ENCODE data around the gene SEMA3F.

Gene SEMA3F

GRCh38 chr3:50189989-50190388, 34.9 kb downstream of the SEMA3F start:
- H3K4me3 ChIP-seq (ENCODE audit: low read depth, low read length), result no peak overlapping the region
- TF ChIP-seq, protein P1, sequence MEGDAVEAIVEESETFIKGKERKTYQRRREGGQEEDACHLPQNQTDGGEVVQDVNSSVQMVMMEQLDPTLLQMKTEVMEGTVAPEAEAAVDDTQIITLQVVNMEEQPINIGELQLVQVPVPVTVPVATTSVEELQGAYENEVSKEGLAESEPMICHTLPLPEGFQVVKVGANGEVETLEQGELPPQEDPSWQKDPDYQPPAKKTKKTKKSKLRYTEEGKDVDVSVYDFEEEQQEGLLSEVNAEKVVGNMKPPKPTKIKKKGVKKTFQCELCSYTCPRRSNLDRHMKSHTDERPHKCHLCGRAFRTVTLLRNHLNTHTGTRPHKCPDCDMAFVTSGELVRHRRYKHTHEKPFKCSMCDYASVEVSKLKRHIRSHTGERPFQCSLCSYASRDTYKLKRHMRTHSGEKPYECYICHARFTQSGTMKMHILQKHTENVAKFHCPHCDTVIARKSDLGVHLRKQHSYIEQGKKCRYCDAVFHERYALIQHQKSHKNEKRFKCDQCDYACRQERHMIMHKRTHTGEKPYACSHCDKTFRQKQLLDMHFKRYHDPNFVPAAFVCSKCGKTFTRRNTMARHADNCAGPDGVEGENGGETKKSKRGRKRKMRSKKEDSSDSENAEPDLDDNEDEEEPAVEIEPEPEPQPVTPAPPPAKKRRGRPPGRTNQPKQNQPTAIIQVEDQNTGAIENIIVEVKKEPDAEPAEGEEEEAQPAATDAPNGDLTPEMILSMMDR (IDR thresholded peaks at IDR 0.05; ENCODE audit: low read depth, low read length), result no peak

- TF ChIP-seq, protein P1 (IDR thresholded peaks at IDR 0.05; ENCODE audit: low read depth, low read length), result no peak
Measured at GRCh38 chr3:50190936-50191660, 36.0 kb downstream of the SEMA3F start, which contains the start of gene GNAT1. Gene GNAT1, plus strand, starts transcription at chr3:50191610. Its CDS starts 116 bp downstream, at chr3:50191726.

DNA sequence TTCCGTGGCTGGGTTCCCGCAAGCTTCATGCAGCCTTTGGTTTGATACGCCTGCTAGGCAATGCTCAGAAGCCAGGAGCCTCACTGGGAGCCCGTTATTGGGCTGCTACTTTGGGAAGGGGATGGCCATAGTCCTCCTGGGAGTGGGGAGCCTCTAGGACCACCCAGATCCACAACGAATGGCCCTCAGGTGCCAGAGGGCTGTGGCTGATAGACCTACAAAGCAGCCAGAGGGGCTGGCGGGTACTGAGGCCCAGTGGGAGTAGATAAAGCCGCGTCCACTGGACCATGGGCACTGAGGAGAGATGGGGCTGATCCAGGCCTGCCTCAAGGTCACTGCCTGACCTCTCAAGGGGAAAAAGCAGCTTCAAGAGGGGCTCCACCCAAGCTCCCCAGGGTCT, 37.0 kb downstream of the SEMA3F start:
- TF ChIP-seq, protein P1 (IDR thresholded peaks at IDR 0.05; ENCODE audit: low read depth, low read length), result no peak
- no peak overlapping the region for H3K4me3 ChIP-seq (ENCODE audit: low read depth, low read length)

More at GRCh38 chr3:50190936-50191660, 36.0 kb downstream of the SEMA3F start, which contains the start of gene GNAT1:
- H3K4me3 ChIP-seq (ENCODE audit: low read depth, low read length), result no peak within 1 kb of the TSS

DNA sequence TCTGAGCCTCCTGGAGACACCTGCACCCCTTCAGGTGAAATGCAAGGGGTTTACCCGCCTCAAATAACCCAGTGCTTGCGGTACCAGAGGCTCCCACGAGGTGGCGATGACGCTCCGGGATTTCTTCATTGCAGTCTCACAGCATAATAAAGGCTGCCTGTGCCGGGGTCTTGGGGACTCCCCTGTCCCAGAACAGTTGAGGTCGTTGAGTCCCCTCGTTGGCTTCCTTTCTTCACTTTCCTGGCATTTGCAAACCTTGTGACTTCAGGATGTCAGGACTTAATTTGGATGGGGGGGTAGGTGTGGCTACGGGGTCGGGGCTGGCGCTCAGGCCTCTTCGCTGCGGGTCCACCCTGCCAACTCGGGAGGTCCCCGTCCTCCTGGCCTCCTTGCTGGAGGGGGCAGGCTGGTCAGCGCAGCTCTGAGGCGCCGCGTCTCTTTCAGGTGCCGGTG, 37.6 kb downstream of the SEMA3F start:
- no peak overlapping the region for H3K4me3 ChIP-seq (ENCODE audit: low read depth, low read length)
- TF ChIP-seq, protein P1 (IDR thresholded peaks at IDR 0.05; ENCODE audit: low read depth, low read length), result peak; percentile 93

- no peak overlapping the region for H3K4me3 ChIP-seq (ENCODE audit: low read depth, low read length)
- TF ChIP-seq, protein P1 (IDR thresholded peaks at IDR 0.05; ENCODE audit: low read depth, low read length), result no peak
Measured at GRCh38 chr3:50193286-50193685, 38.2 kb downstream of the SEMA3F start.

- TF ChIP-seq, protein P1 (IDR thresholded peaks at IDR 0.05; ENCODE audit: low read depth, low read length), result no peak
- H3K4me3 ChIP-seq (ENCODE audit: low read depth, low read length), result no peak overlapping the region
Measured at GRCh38 chr3:50193746-50194127, 38.6 kb downstream of the SEMA3F start.

DNA sequence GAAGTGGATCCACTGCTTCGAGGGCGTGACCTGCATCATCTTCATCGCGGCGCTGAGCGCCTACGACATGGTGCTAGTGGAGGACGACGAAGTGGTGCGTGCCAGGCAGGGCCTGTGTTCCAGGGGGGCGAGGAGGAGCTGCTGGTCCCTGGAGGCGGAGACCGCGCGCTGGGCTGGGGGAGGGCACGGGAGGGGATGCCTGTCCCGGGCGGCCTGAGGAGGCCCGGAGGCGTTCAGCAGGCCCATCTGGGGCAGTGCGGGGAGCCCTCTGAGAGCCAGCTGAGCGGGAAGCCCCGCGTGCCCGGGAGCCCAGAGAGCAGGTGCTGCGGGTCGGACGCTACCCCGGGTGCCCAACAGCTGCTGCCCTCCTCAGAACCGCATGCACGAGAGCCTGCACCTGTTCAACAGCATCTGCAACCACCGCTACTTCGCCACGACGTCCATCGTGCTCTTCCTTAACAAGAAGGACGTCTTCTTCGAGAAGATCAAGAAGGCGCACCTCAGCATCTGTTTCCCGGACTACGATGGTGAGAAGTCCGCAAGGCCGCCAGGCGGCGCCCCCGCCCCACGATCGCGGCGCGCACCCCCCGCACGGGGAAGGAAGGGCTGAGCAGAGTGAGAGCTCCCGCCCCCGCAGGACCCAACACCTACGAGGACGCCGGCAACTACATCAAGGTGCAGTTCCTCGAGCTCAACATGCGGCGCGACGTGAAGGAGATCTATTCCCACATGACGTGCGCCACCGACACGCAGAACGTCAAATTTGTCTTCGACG, 39.2 kb downstream of the SEMA3F start:
- no peak overlapping the region for H3K4me3 ChIP-seq (ENCODE audit: low read depth, low read length)
- TF ChIP-seq, protein P1 (IDR thresholded peaks at IDR 0.05; ENCODE audit: low read depth, low read length), result peak; percentile 83
